GM10847 (cell line): Measurements from ENCODE around the gene ACADM.
A peak's percentile ranks its signal among the peaks of the same experiment; 100 is the strongest.

Experiments used
- POLR2A ChIP-seq: IDR thresholded peaks from 2 replicates; pipeline ENCODE4 v1.6.1; 2011; ENCODE audit not compliant: insufficient read length; ENCODE audit errors: extremely low read depth

ACADM gene

GRCh38 chr1:75731881-75732280 is 7.4 kb downstream of the ACADM start:
- TF ChIP-seq POLR2A: no peak

DNA sequence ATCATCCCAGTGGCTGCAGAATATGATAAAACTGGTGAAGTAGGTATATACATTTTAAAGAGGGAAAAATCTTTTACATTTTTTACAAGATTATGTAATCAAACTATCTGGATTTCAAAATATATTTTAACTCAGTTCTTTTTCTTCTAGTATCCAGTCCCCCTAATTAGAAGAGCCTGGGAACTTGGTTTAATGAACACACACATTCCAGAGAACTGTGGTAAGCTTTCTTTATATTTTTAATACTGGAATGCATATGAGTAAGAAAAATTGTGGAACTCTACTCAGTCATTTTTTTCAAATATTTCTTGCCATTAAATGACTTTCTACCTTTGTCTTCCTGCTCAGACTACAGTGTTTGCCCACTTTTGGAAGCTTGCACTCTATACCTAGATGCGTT is 8.2 kb downstream of the ACADM start:
- no peak for TF ChIP-seq POLR2A

DNA sequence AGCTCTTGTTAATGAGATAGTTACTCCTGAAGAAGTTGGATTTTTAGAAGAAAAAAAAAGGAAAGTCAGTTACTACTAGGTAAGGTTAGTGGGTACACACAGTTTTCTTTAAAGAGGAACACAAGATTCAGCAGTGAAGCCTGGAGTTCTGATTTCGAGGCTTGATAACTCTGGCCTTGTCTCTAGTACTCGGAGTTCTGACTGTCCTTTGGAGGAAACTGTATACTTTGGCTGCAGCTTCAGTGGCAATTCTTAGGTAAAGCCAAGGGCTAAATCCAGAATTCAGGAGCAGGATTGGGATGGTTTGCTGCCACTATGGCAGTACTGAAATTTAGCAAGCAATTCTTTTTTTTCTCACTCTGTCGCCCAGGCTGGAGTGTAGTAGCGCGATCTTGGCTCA is 9.2 kb downstream of the ACADM start:
- TF ChIP-seq POLR2A: no peak

DNA sequence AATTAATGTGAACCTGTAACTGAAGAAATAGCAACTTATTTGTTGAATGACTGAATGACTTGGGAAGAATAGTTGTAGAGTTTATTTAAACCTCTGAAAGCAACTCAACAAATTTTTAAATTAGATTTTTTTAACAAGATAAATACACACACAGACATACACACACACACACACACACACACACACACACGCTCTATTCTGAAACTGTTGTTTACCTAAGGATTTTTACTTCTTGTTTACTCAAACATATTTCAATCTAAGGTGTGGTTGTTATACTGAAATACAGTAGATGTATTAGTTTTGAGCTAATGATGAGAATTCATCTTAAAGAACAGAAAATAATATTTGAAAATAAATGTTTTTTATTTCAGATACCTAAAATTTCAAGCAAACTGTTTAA is 11.5 kb downstream of the ACADM start:
- TF ChIP-seq POLR2A: no peak

DNA sequence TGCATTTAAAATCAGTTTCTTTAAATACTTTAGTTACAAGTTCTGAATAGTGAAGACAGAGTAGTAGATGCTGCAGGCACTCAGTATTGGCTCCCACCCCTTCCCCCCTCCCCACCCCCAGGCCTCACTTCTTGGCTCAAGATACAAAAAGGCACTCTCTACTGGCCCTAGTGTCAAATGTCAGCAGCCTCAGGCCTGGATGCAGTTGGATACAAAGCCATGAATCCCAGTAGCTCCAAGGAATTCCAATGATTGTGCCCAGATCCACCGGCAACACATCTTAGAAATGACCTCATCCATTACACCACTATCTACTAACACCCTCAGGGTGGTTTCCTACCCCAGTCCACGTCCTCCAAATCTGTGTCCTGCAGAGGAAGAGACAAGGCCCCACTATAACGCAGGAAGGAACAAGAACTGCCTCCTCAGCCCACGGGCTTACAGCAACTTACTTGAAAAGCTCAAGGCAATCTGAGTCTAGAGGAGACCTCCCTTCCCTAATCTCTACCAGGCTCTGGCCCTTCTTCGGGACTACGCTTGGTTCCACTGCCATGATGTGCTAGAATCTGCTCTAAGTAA is 17.6 kb downstream of the ACADM start:
- no peak for TF ChIP-seq POLR2A

DNA sequence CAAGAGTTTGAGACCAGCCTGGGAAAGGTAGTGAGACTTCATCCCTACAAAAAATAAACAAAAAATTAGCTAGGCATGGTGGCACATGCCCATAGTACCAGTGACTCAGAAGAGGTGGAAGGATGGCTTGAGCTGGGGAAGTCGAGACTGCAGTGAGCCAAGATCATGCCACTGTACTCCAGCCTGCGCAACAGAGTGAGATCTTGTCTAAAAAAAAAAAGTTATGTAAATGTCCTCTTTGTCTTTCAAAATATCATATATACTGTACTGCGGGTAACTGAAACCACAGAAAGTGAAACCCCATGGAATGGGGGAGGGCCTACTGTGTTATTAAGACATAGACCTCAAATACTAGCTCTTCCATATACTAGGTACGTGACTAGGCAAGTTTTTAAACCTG is 20.8 kb downstream of the ACADM start:
- TF ChIP-seq POLR2A: no peak

GRCh38 chr1:75764057-75764655 is 39.6 kb downstream of the ACADM start:
- no peak for TF ChIP-seq POLR2A

- no peak for TF ChIP-seq POLR2A
Observed at GRCh38 chr1:75765697-75766355, 41.3 kb downstream of the ACADM start.

DNA sequence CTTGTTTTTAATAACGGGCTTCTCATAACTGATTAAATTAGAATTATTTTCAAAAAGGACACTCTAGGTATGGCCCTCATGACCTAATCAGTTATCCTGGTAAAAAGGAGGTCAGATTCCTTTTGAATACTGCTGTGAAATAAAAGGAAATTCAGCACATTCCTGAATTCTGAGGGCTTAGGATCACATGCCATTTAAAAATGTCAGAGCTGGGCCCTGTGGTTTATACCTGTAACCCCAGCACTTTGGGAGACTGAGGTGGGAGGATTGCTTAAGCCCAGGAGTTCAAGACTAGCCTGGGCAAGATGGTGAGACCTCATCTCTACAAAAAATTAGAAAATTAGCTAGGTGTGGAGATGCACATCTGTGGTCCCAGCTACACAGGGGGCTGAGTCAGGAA is 43.5 kb downstream of the ACADM start:
- TF ChIP-seq POLR2A: no peak

GRCh38 chr1:75770761-75771160 is 46.3 kb downstream of the ACADM start:
- no peak for TF ChIP-seq POLR2A

DNA sequence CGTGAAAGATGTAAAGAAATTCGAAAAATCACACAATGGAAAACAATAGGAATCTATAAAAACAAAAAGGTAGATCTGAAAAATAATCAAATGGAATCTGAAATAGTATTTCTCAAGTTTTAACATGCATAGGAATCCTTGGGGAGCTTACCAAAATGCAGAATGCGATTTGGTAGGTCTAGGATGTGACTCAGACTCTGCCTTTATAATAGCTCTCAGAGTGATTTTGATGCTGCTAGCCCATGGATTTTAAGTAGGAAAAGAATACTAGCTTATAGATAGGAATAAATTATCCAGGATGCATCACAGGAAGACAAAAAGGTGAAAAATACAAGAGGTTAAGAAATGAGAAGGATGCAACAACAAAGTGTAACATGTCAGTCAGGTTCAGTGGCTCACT is 47.5 kb downstream of the ACADM start:
- no peak for TF ChIP-seq POLR2A

DNA sequence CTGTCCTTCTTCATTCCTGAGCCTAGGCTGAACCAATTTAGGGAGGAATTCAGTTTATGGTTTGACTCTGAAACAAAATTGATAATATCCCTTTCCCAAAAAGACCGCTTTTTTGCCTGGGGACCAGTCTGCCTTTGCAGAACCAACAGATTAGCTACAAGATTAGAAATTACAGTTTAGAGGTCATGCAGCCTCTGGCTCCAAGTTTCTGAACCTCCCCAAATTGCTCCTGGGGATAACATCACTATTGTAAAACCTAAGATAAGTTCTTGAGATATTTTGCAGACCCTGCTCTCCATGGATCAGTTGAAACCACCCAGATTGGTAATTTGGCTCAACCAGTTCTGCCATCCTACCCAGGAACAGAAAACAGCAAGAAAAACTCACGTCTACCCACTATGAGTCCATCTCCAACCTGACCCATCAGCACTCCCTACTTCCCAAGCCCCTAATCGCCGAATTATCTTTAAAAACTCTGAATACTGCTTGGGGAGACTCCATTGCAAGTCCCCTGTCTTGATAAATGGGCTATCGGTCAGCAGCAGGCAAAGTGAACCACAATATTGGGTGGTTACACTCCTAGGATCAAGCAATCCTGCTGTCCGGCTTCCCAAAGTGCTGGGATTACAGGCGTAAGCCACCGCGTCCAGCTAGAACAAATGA is 60.9 kb downstream of the ACADM start:
- TF ChIP-seq POLR2A: no peak

DNA sequence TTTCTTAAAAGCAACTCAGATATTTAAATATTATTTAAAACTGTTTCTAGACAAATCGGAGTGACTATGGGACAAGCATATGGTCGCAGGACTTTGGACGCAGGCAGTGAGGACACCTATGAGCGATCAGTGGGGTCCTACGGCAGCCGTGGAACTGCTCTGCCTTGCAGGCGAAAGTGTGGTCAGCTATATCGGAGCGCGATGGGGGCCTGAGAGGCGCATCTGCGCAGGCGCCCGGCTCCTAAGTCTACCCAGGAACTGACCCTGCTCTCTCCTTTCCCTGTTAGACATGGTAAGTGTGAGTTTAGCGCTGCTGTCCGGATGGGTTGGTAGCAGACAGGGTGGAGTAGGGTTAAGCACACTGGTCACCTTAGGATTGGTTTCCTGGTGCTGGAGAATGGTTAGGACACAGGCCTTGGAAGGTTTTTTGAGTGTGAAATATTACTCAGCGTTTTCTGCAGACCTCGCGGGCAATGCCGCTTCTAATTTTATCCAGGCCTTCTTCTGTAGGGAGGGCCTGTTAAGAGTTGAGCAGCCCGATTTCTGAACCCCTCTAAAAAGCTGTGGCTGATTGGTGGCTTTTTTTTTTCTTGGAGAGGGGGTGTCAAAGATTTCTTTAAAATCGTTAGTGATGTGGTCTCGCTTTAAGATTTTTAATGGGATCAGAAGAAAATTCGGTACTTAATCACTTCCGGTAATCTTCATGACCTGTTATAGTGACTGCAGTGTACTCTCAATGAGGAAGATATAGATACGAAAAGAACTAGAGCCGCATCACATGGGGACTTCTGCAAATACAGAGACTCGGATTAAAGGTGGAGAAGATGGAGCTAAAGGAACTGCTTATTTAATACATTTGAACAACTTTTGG is 61.7 kb downstream of the ACADM start, which contains the start of gene RABGGTB:
TSS of gene RABGGTB (plus strand) at position 274 of the 871 bp plus-strand sequence. CDS start at position 290, 16 bp downstream.
- peak; percentile 96 for TF ChIP-seq POLR2A

- no peak for TF ChIP-seq POLR2A
Observed at GRCh38 chr1:75786901-75787493, 62.5 kb downstream of the ACADM start.

DNA sequence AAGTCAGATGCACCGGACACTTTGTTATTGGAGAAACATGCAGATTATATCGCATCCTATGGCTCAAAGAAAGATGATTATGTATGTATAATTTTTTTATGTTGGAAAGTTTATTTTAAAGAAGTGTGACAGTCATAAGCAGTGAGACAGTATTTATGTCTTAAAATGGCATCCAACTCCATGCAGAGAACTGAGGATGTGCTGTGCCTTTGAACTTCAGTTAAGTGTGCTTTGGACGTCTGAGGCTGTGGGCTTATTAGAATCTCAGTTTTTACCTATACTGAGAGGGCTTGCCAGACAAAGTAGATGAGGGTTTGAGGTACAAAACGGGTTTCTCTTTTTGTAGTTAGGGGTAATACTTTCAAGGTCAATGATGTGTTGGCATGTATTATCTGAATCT is 63.0 kb downstream of the ACADM start:
- no peak for TF ChIP-seq POLR2A

DNA sequence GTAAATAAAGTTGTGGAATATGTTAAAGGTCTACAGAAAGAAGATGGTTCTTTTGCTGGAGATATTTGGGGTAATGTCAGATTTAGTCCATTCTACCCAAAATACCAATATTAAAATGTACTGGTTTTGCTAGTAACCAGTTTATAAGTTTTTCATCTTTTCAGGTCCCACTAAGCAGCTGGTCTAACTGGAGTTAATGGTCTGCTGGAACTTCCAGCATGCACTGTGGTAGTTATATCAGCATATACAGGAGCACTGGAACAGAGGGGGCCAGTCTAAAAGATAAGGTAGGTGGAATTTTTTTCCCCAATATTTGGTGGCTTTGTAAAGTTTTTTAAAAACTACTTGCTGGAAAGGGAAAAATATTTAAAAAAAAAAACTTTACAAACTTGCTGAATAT is 65.5 kb downstream of the ACADM start:
- no peak for TF ChIP-seq POLR2A
